Sigmoid colon (tissue), 3 donors: Measurements from ENCODE around the gene GATD1.

ENCODE experiments used
- CTCF ChIP-seq, 4 experiments: fragments of 450-650 bp in 3 of 4; fragments of 200-600 bp in 1 of 4; IDR thresholded peaks; one replicate each; pipeline ENCODE4 v1.5.1; 2016 to 2019; ENCODE audit warnings: antibody characterized with exemption in 4 of 4, mild to moderate bottlenecking in 3 of 4, moderate library complexity in 2 of 4
- POLR2A ChIP-seq, 2 donors: fragments of 450-650 bp; IDR thresholded peaks; one replicate each; pipeline ENCODE4 v1.6.1; 2016; ENCODE audit warnings: antibody characterized with exemption in 2 of 2, mild to moderate bottlenecking in 2 of 2, moderate library complexity in 2 of 2

GRCh38 chr11:770642-771616, 6.4 kb downstream of the GATD1 start:
- no peak for TF ChIP-seq CTCF (IDR thresholded peaks at IDR 0.05)
- no peak for TF ChIP-seq POLR2A (IDR thresholded peaks at IDR 0.05)
